PC-9 (cell line): ENCODE data around the gene ZNRF3.

Experiments used
- EZH2 ChIP-seq: fragments of 200-600 bp; sonication (generic); IDR thresholded peaks from 2 replicates; pipeline ENCODE4 v1.8.0; 2017; ENCODE audit warnings: antibody characterized with exemption, low read depth
- TF ChIP-seq, protein P1 (sequence below): fragments of 200-600 bp; sonication (generic); conservative IDR thresholded peaks from 2 replicates; pipeline ENCODE4 v1.6.1; 2017; ENCODE audit warnings: mixed run types, antibody characterized with exemption, mild to moderate bottlenecking, moderate library complexity

DNA sequence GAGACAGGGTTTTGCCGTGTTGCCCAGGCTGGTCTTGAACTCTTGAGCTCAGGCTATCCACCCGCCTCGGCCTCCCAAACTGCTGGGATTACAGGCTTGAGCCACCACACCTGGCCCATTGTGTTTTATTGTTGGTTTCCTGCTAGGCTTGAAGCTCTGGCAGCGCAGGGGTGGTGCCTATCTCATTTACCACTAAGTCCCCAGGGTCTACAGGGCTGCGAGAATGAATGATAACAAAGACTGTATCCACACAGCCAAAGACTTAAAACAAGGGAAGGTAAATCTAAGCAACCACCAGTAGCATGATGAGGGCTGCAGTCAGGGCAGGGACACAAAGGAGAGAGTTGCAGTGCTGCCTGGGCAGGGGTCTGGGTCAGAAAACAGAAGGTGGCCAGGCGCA is 45.7 kb upstream of the ZNRF3 start:
- TF ChIP-seq, protein P1, sequence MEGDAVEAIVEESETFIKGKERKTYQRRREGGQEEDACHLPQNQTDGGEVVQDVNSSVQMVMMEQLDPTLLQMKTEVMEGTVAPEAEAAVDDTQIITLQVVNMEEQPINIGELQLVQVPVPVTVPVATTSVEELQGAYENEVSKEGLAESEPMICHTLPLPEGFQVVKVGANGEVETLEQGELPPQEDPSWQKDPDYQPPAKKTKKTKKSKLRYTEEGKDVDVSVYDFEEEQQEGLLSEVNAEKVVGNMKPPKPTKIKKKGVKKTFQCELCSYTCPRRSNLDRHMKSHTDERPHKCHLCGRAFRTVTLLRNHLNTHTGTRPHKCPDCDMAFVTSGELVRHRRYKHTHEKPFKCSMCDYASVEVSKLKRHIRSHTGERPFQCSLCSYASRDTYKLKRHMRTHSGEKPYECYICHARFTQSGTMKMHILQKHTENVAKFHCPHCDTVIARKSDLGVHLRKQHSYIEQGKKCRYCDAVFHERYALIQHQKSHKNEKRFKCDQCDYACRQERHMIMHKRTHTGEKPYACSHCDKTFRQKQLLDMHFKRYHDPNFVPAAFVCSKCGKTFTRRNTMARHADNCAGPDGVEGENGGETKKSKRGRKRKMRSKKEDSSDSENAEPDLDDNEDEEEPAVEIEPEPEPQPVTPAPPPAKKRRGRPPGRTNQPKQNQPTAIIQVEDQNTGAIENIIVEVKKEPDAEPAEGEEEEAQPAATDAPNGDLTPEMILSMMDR: no peak
- no peak for TF ChIP-seq EZH2
